Liver (tissue), 9 donors: Measurements from ENCODE around the gene TEKTIP1. TPM values are rescaled to one million over a fixed set of nuclear protein-coding genes. Genes with fewer than 3 reads are reported as not detected.

Source experiments
- DNase-seq: peaks from one replicate; pipeline ENCODE4 v3.0.0-alpha.2; 2017; ENCODE audit warnings: low spot score
- H3K27ac ChIP-seq, 2 donors: one replicate each; pipeline ENCODE4 v1.7.0; 2013; ENCODE audit warnings: inconsistent platforms in 2 of 2, low read length in 2 of 2, control low read depth in 1 of 2, low read depth in 1 of 2, mild to moderate bottlenecking in 1 of 2
- H3K27me3 ChIP-seq, 4 donors: one replicate each; pipeline versions ENCODE4 v1.6.1 to v1.7.0; 2013; ENCODE audit warnings: low read length in 3 of 4, inconsistent platforms in 1 of 4, mild to moderate bottlenecking in 1 of 4, moderate library complexity in 1 of 4; ENCODE audit not compliant: control insufficient read depth in 4 of 4, insufficient read depth in 4 of 4
- H3K36me3 ChIP-seq, 4 donors: one replicate each; pipeline versions ENCODE4 v1.6.1 to v1.7.0; 2013; ENCODE audit warnings: low read length in 3 of 4, mild to moderate bottlenecking in 3 of 4, low read depth in 1 of 4, moderate library complexity in 1 of 4; ENCODE audit not compliant: control insufficient read depth in 4 of 4, insufficient read depth in 3 of 4
- H3K4me1 ChIP-seq, 4 donors: one replicate each; pipeline versions ENCODE4 v1.6.1 to v1.7.0; 2013; ENCODE audit warnings: low read length in 3 of 4, mild to moderate bottlenecking in 3 of 4, moderate library complexity in 1 of 4; ENCODE audit not compliant: control insufficient read depth in 4 of 4, insufficient read depth in 4 of 4
- H3K4me3 ChIP-seq, 3 donors: one replicate each; pipeline versions ENCODE4 v1.6.1 to v1.7.0; 2013; ENCODE audit warnings: low read length in 3 of 3, control low read depth in 1 of 3, low read depth in 1 of 3, mild to moderate bottlenecking in 1 of 3
- H3K9ac ChIP-seq, 2 donors: one replicate each; pipeline ENCODE4 v1.7.0; 2013; ENCODE audit warnings: low read length in 2 of 2, mild to moderate bottlenecking in 2 of 2, moderate library complexity in 2 of 2, control low read depth in 1 of 2, low read depth in 1 of 2
- H3K9me3 ChIP-seq, 4 donors: one replicate each; pipeline versions ENCODE4 v1.6.1 to v1.7.0; 2013; ENCODE audit warnings: low read length in 3 of 4; ENCODE audit not compliant: control insufficient read depth in 4 of 4
- ATF3 ChIP-seq: IDR thresholded peaks from 2 replicates; pipeline ENCODE4 v1.6.1; 2016; ENCODE audit warnings: antibody characterized with exemption
- CTCF ChIP-seq: fragments of 150-350 bp; IDR thresholded peaks from 2 replicates; pipeline ENCODE4 v1.5.1; 2017; ENCODE audit warnings: improper control_type of control experiment, low read depth, low read length; ENCODE audit not compliant: missing input control
- EGR1 ChIP-seq, 2 donors: IDR thresholded peaks; 2 replicates each; pipeline ENCODE4 v1.6.1; 2016 to 2018; ENCODE audit warnings: antibody characterized with exemption in 2 of 2, low read depth in 2 of 2
- FOXA1 ChIP-seq: IDR thresholded peaks from 2 replicates; pipeline ENCODE4 v1.6.1; 2016; ENCODE audit warnings: antibody characterized with exemption
- FOXA2 ChIP-seq: IDR thresholded peaks from 2 replicates; pipeline ENCODE4 v1.6.1; 2016; ENCODE audit warnings: antibody characterized with exemption
- GABPA ChIP-seq, 2 donors: IDR thresholded peaks in 1 of 2; conservative IDR thresholded peaks in 1 of 2; 2 replicates each; pipeline ENCODE4 v1.6.1; 2016; ENCODE audit warnings: antibody characterized with exemption in 2 of 2, mild to moderate bottlenecking in 1 of 2, moderate library complexity in 1 of 2
- HNF4A ChIP-seq, 2 donors: conservative IDR thresholded peaks; 2 replicates each; pipeline ENCODE4 v1.6.1; 2016; ENCODE audit warnings: antibody characterized with exemption in 2 of 2, mild to moderate bottlenecking in 2 of 2
- JUND ChIP-seq, 2 donors: IDR thresholded peaks; 2 replicates each; pipeline ENCODE4 v1.6.1; 2016; ENCODE audit warnings: antibody characterized with exemption in 2 of 2
- MAX ChIP-seq: IDR thresholded peaks from 2 replicates; pipeline ENCODE4 v1.6.1; 2016; ENCODE audit warnings: antibody characterized with exemption
- RAD21 ChIP-seq, 2 donors: IDR thresholded peaks; 2 replicates each; pipeline ENCODE4 v1.6.1; 2016; ENCODE audit warnings: antibody characterized with exemption in 2 of 2, mild to moderate bottlenecking in 2 of 2
- REST ChIP-seq: IDR thresholded peaks from 2 replicates; pipeline ENCODE4 v1.6.1; 2016; ENCODE audit warnings: antibody characterized with exemption, mild to moderate bottlenecking
- RXRA ChIP-seq, 2 donors: IDR thresholded peaks; 2 replicates each; pipeline ENCODE4 v1.6.1; 2017 to 2018; ENCODE audit warnings: antibody characterized with exemption in 2 of 2, mild to moderate bottlenecking in 1 of 2
- SP1 ChIP-seq: IDR thresholded peaks from 2 replicates; pipeline ENCODE4 v1.6.1; 2018; ENCODE audit warnings: antibody characterized with exemption, mild to moderate bottlenecking
- TAF1 ChIP-seq: conservative IDR thresholded peaks from 2 replicates; pipeline ENCODE4 v1.6.1; 2016; ENCODE audit warnings: antibody characterized with exemption, mild to moderate bottlenecking
- YY1 ChIP-seq: IDR thresholded peaks from 2 replicates; pipeline ENCODE4 v1.6.1; 2016; ENCODE audit warnings: antibody characterized with exemption, mild to moderate bottlenecking
- ZBTB33 ChIP-seq: IDR thresholded peaks from 2 replicates; pipeline ENCODE4 v1.6.1; 2016; ENCODE audit warnings: antibody characterized with exemption
- WGBS: extraction: QIAGEN DNeasy Blood & Tissue Kit; methylation state at CpG from one replicate; pipeline ENCODE4 v1.1.7; 2013; 5-methylcytosine and 5-hydroxymethylcytosine counted together
- polyA plus RNA-seq, 2 donors: library from polyadenylated mRNA; stranded (reverse) in 1 of 2; unstranded in 1 of 2; fragments of 200-250 nt in 1 of 2; fragments of >200 nt in 1 of 2; fragmentation: Nextera tagmentation in 1 of 2; extraction: Ambion mirVana in 1 of 2; gene quantifications; one replicate each; pipeline versions ENCODE4 v1.2.1 to v1.2.3, GENCODE V29; 2013 to 2015
- total RNA-seq, 2 donors: library from RNA; depleted of rRNA; stranded (reverse); fragments of >200 nt; gene quantifications; one replicate each; pipeline ENCODE4 v1.2.3, GENCODE V29; 2014
- donor health status: healthy.
- donor health status: healthy.
- donor health status: healthy.
- donor health status: healthy.
- donor health status: healthy.

Gene TEKTIP1
- total and polyA plus RNA-seq, 4 donors: 0.17 TPM; not detected in 3

- Histone ChIP-seq H3K36me3 (peaks cover 0 to 32% (median 12%) of the 10 kb centered on the region in 4 donors), H3K27ac (no peak overlapping the region), H3K4me3 (no peak overlapping the region), H3K9me3 (no peaks in the 10 kb centered on the region), H3K27me3 (no peaks in the 10 kb centered on the region), H3K9ac (no peak overlapping the region), H3K4me1 (no peaks in the 10 kb centered on the region)
- no peak for TF ChIP-seq FOXA1
- no peak for TF ChIP-seq YY1
- no peak for TF ChIP-seq FOXA2
- TF ChIP-seq JUND (IDR thresholded peaks at IDR 0.05): no peak
- no peak for TF ChIP-seq MAX
- no peak for TF ChIP-seq HNF4A (conservative IDR thresholded peaks at IDR 0.05)
- TF ChIP-seq SP1: no peak
- TF ChIP-seq GABPA (IDR thresholded peaks at IDR 0.05 in 1 of 2, conservative IDR thresholded peaks at IDR 0.05 in 1 of 2): no peak
- TF ChIP-seq EGR1 (IDR thresholded peaks at IDR 0.05; ENCODE audit: low read depth in 2 of 2): no peak
- TF ChIP-seq ATF3: no peak
- TF ChIP-seq CTCF: no peak
- no peak for TF ChIP-seq RAD21 (IDR thresholded peaks at IDR 0.05)
- no peak for TF ChIP-seq RXRA (IDR thresholded peaks at IDR 0.05)
- no peak for TF ChIP-seq ZBTB33
- TF ChIP-seq TAF1: no peak
- TF ChIP-seq REST: no peak
- no peak for DNase-seq
- WGBS: 97% methylated on average over 14 of the region's 14 CpGs
Measured at GRCh38 chr19:3493651-3494050, 45.3 kb upstream of the TEKTIP1 start.

GRCh38 chr19:3494051-3494450, 44.9 kb upstream of the TEKTIP1 start:
- peaks cover 0 to under 1% (median under 1%) of the 10 kb centered on the region in 4 donors for H3K4me1 ChIP-seq
- TF ChIP-seq CTCF: no peak
- no peak for TF ChIP-seq SP1
- no peak for TF ChIP-seq RAD21 (IDR thresholded peaks at IDR 0.05)
- no peak for TF ChIP-seq FOXA2
- TF ChIP-seq ZBTB33: no peak
- no peak for TF ChIP-seq ATF3
- 90% methylated on average over 15 of the region's 15 CpGs for WGBS
- no peaks in the 10 kb centered on the region for H3K27me3 ChIP-seq
- no peak overlapping the region for H3K9ac ChIP-seq
- DNase-seq: no peak
- H3K27ac ChIP-seq: no peak overlapping the region
- peaks cover 0 to 32% (median 12%) of the 10 kb centered on the region in 4 donors for H3K36me3 ChIP-seq
- no peak overlapping the region for H3K4me3 ChIP-seq
- no peaks in the 10 kb centered on the region for H3K9me3 ChIP-seq
